Measurements from ENCODE around the gene MELTF. TPM values are rescaled to one million over a fixed set of nuclear protein-coding genes. Genes with fewer than 3 reads are reported as not detected.

MELTF gene
- total RNA-seq, 1 donor from 2014 or later: 21.6 TPM

- Histone ChIP-seq H3K27me3 (no peaks in the 10 kb centered on the region), H3K36me3 (no peaks in the 10 kb centered on the region), H3K4me1 (no peaks in the 10 kb centered on the region), H3K27ac (no peak overlapping the region), H3K4me3 (no peak overlapping the region), H3K9me3 (no peaks in the 10 kb centered on the region)
- DNase-seq (ENCODE audit: low spot score in 2 of 2): no peak
- TF ChIP-seq CTCF (IDR thresholded peaks at IDR 0.05): no peak
- intact Hi-C loops (cut with DNase I): no loop called here
These were observed 15.6 kb downstream of the MELTF start for GRCh38 chr3:197014024-197014423.

GRCh38 chr3:197012540-197012883 lies 17.1 kb downstream of the MELTF start:
- no peak overlapping the region for H3K27ac ChIP-seq
- H3K4me1 ChIP-seq: no peaks in the 10 kb centered on the region
- H3K36me3 ChIP-seq: no peaks in the 10 kb centered on the region
- no peak for TF ChIP-seq CTCF (IDR thresholded peaks at IDR 0.05)
- no peak overlapping the region for H3K4me3 ChIP-seq
- no peaks in the 10 kb centered on the region for H3K9me3 ChIP-seq
- intact Hi-C loops (cut with DNase I): no loop called here
- no peaks in the 10 kb centered on the region for H3K27me3 ChIP-seq
- DNase-seq (ENCODE audit: low spot score in 2 of 2): no peak

GRCh38 chr3:197011780-197012539 lies 17.7 kb downstream of the MELTF start:
- Histone ChIP-seq H3K27ac (no peak overlapping the region), H3K4me3 (no peak overlapping the region), H3K9me3 (no peaks in the 10 kb centered on the region), H3K4me1 (no peaks in the 10 kb centered on the region), H3K27me3 (no peaks in the 10 kb centered on the region), H3K36me3 (no peaks in the 10 kb centered on the region)
- intact Hi-C loops (cut with DNase I): no loop called here
- TF ChIP-seq CTCF (IDR thresholded peaks at IDR 0.05): no peak
- no peak for DNase-seq (ENCODE audit: low spot score in 2 of 2)

GRCh38 chr3:197010556-197011351 lies 18.9 kb downstream of the MELTF start:
- no peak overlapping the region for H3K27ac ChIP-seq
- H3K4me1 ChIP-seq: no peaks in the 10 kb centered on the region
- H3K36me3 ChIP-seq: no peaks in the 10 kb centered on the region
- no peaks in the 10 kb centered on the region for H3K9me3 ChIP-seq
- no peak overlapping the region for H3K4me3 ChIP-seq
- DNase-seq (ENCODE audit: low spot score in 2 of 2): no peak
- no peaks in the 10 kb centered on the region for H3K27me3 ChIP-seq
- TF ChIP-seq CTCF (IDR thresholded peaks at IDR 0.05): no peak
- intact Hi-C loops (cut with DNase I): no loop called here

GRCh38 chr3:197009532-197010019 lies 20.0 kb downstream of the MELTF start:
- no peak overlapping the region for H3K27ac ChIP-seq
- no peaks in the 10 kb centered on the region for H3K9me3 ChIP-seq
- TF ChIP-seq CTCF (IDR thresholded peaks at IDR 0.05): no peak
- intact Hi-C loops (cut with DNase I): no loop called here
- no peaks in the 10 kb centered on the region for H3K4me1 ChIP-seq
- no peak for DNase-seq (ENCODE audit: low spot score in 2 of 2)
- no peak overlapping the region for H3K4me3 ChIP-seq
- no peaks in the 10 kb centered on the region for H3K36me3 ChIP-seq
- H3K27me3 ChIP-seq: no peaks in the 10 kb centered on the region

Measured in ascending aorta (tissue), 2 donors.